ENCODE measurements around the gene RNF8.
A peak's percentile ranks its signal among the peaks of the same experiment; 100 is the strongest.
"Not testable (repeated sequence)": the region's sequence is repeated elsewhere in the genome, so short reads cannot be mapped to it uniquely, and the experiment has no call there.

RNF8 gene

DNA sequence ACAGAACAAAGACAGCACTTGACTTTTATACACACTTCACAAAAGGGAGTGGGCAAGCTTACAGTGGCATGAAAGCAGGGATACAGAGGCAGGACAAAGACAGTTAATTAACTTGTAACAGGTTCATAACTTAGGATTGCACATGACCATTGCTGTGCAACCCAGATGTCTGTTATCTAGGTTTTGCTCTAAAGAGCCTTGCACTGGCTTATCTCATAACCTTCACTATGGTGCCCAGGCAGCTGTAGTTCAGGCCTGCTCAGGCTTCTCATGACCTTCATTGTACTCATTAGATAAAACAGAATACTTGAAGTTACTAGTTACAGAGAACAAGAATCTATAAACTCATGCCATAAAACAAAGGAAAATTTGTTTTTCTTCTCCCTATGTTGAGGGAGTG is 47.9 kb downstream of the RNF8 start:
- FAIRE-seq: not testable (repeated sequence)

DNA sequence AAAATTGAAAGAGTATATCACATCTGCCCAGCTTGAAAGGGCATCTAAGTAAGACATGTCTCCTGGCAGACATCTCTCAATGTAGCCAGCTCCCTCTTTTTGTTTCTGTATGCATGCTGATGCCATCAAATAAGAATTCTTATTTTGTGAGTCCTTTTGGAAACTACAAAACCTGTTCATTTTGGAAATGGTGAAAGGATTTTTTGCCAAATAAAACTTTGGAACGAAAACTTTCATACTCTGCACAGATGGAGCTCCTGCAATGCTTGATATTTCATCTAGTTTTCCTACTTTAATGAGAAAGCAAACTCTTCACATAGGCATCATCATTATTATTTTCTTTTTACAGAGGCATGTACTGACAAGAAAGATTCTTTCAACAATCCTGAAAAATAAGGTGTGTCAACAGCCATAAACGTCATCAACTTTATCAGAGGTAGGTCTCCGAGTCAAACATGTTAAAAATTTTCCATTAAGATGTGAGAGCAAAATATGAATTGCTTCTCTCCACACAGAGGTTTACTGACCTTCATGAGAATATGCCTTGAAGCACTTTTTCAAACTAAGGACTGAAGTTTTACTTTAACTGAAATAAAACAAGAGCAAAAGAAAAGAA is 53.1 kb downstream of the RNF8 start:
- no peak for FAIRE-seq

DNA sequence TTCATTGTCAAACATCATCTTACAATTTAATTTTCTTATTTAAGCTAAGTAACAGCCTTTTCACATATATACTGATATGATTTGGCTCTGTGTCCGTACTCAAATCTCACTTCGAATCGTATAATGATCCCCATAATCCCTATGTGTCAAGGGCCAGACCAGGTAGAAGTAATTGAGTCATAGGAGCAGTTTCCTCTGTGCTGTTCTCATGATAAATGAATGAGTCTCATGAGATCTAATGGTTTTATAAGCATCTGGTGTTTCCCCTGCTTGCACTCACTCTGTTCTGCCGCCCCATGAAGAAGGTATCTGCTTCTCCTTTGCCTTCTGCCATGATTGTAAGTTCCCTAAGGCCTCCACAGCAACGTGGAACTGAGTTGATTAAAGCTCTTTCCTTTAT is 54.2 kb downstream of the RNF8 start:
- FAIRE-seq: no peak

DNA sequence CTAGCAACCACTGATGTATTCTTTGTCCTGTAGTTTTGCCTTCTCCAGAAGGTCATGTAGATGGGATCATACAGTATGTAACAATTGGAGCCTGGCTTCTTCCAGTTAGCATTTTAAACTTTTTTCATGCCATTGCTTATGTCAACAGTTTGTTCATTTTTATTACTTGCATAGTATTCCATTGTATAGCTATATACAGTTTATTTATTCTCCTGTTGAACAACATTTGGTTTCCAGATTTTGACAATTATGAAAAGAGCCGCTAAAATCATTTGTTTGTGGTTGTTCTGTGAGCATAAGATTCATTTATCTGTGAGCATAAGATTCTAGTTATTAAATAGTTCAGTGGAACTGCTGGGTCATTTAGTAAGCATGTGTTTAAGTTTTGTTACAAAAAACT is 55.7 kb downstream of the RNF8 start:
- FAIRE-seq: no peak

DNA sequence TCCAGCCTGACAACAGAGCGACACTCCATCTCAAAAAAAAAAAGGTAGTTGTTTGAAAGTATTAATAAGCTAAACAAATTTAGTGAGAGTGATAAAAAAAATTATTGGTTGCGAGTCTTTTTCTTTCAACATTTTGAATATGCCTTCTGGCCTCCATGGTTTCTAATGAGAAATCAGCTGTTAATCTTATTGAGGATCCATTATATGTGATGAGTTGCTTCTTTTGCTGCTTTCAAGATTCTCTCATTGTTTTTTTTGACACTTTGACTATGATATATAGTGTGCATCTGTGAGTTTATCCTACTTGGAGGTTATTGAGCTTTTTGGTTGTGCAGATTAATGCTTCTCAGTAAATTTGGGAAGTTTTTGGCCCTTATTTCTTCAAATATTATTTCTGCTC is 63.6 kb downstream of the RNF8 start:
- no peak for FAIRE-seq

DNA sequence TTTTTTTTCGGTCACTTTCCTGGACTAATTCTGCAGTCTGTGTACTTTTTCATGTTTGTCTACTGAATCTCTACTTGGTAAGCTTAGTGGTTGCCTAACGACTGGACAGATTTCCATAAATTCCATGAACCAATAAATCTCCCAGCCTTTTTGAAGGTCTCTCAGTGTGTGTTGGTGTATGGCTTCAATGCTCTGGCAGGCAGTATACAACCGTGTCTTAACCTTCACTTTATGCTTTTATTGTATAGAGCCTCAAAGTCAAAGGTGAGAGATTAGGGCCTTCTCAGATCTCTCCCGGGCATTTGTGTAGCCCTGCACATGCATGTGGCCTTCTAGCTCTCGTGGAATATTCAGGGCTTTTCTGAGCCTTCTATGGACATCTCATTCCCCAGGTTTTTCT is 64.9 kb downstream of the RNF8 start:
- FAIRE-seq: no peak

DNA sequence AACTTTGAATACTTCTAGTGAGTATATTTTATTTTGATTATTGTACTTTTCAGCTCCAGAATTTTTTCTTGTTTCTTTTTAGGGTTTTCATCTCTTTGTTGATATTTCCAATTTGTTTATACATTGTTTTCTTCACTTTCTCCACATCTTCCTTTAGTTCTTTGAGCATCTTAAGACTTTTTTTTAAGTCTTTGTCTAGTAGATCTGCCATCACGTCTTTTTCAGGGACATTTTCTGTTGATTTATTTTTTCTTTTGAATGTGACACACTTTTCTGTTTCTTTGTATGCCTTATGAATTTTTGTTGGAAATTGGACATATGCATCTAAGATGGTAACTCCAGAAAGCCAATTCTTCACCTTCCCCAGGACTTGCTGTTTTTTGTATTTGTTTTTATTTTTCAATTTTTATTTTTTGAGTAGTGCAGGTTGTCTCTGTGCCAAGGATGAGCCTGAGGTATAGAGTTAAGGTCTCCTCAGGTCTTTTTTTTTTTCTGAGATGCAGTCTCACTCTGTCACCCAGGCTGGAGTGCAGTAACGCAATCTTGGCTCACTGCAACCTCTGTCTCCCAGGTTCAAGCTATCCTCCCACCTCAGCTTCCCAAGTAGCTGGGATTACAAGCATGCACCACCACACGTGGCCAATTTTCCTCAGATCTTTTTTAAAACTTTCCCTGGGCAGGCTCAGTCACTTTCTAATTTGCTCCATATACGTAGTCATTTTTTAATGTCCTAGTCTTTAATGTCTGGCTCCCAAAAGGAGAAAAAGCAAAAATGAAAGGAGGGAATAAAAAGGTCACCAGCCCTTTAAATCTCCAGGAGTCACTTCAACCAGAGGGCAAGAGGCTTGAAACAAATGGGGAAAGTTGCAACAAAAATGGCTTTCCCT is 72.5 kb downstream of the RNF8 start:
- no peak for FAIRE-seq

DNA sequence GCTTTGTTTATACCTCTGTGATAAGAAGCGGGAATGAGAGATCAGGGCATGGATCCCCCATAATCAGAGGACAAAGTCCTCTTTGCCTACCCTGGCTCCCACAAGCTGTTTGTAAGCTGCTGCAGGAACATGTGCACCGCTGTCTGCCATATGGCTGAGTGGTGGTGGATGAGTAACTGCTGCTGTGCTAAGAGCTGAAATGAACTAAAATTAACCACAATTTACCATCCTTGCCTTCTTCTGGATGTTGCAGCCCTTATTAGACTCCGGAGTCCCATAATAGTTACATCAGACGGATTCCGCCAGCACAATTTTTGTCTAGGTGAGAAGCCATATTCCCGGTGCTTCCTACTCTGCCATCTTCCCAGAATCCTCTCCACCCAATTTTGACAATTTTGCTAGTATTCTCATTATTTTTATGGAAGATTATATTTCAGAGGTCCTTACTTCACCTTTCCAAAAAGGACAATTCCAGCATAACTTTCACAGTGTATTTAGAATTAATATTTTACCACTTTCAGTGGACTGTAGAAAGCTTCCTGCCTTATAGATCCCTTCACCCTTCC is 73.2 kb downstream of the RNF8 start:
- FAIRE-seq: no peak

DNA sequence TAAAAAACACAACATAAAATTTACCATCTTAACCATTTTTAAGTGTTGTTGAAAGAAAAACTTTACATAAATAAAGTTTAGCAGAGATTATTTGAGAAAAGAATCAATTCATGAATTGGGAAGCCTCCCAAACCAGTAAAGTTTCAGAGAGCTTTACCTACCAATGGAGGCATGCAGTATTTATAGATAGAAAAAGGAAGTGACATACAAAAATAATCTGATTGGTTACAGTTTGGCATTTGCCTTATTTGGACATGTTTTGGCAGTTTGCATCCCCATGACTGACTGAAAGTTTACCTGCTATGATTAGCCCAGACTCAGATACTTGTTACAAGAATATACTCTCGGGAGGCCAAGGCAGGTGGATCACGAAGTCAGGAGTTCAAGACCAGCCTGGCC is 75.6 kb downstream of the RNF8 start:
- FAIRE-seq: no peak

DNA sequence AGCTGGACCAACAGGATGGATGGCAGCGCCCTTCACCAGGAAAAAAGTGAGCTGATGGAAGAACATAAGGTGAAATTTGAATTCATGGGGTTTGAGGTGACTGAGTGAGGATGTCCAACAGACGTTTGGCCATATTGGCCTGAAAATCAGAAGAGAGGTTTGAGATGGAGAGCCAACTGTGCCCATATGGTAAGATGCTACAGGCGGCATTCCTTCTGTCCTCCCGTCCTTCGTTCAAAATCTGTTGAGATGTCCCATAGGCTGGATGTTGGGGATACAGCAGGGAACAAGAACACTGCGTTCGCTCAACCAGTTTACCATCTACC is 78.8 kb downstream of the RNF8 start:
- no peak for FAIRE-seq

DNA sequence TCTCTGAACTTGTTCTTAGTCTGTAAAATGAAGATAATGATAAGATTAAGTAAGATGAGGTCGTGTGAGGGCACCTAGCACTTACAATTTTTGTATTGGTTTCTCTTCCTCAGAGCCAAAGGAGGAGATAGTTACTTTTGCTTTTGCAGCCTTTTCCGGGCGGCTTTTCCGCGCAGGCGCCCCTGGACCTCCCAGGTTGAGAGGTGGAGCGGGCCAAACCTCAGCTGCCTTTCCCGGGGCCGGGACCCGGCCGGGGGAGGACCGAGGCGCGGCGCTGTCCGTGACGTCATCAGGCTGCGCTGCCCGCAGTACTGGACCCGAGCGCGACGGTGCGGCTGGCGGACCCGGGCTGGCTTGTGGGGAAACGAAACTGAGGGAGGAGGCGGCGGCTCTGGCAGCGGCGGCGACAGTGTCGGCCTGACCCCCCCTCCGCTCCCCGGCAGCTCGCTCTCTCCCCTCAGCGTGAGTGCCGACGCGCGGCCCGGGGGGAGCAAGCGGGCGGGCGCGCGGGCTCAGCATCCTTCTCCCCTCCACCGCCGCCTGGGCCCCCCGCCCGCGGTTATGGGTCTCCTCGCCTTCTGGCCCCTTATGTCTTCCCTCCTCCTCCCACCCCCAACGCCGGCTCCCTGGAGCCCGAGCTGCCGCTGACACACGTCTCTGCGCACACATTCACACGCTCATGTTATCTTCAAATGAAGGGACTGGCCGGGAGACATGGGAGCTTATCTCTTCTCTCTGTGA is 79.3 kb downstream of the RNF8 start, which contains the start of gene CMTR1:
TSS of gene CMTR1 (plus strand) at position 306 of the 741 bp plus-strand sequence. CDS start 2,409 bp downstream, outside the sequence.
- no peak for FAIRE-seq

DNA sequence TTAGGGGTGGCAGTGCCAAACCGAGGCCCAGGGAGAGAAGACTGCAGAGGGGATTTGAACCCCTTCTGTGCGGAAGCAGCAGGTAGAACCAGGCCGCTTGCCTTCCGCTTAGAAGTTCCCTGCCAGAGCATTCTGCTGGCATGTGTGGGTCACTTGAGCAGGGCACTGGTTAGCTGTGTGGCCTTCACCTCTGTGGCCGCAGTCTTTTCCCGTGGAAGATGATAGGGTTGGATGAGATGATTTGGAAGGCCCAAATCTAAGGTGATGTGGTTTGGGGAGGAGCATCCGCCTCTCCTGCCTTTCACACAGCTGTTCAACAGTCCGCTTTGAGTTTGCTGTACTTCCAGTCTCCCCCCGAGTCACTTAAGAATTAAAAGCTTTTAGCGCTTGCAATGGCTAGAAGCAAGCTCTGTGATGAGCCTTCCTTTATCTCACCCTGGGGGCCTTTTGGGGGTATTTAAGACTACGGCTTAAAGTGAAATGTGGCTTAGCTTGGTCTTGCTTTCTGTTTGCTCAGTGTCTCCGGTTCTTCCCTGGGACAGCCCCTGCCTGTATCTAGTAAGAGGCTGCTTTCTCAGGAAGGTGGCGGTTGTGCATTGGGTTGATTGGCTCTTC is 80.0 kb downstream of the RNF8 start:
- no peak for FAIRE-seq

DNA sequence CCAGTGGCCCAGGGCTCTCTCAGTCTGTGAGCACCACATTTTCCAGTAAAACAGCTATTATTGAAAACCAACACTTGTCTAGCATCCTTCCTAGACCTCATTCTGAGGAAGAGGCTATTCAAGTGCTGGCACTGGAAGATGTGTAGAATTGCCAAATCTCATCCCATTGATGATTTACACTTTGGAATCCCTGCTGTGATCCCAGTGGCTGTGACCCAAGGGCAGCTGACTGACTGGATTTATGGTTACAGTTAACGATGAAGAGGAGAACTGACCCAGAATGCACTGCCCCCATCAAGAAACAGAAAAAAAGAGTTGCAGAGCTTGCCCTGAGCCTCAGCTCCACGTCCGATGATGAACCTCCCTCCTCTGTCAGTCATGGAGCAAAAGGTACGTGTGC is 81.6 kb downstream of the RNF8 start:
- no peak for FAIRE-seq

DNA sequence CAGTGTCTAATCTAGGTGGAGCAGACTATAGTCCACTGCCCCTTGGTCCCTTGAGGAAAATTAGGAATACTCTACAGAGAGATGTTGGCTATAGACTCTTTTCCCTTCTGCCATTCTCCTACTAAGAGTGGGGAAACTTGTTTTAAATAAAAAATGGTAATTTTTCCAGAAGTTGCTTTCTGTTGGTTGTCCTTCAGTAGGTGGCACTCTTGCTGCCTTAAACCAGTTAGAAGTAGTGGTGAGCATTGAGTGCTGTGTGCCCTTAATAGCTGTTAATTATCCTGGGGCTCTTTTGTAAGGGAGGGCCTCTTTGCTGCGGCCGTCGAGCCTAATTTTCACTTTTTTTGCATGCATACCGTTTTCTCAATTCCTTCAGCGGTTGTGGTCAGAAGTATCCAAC is 82.0 kb downstream of the RNF8 start:
- no peak for FAIRE-seq

DNA sequence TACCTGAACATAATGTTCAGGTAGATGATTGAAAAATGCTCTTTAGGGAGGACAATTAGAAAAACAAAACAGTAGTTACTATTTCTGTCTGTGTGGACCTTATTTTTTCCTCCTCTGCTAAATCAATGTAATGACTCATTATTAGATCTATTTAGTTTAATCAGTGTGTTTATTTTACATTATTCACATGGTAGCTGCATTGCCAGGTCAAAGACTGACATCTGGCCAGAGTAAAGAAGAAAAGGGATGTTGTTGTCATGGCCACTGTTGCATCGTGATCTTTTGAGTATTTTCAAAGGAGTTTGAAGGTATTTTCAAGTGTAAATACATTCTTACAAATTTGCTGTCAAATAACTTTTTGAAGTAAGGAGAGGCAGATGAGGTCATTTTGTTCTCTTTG is 85.1 kb downstream of the RNF8 start:
- FAIRE-seq: peak; percentile 75

DNA sequence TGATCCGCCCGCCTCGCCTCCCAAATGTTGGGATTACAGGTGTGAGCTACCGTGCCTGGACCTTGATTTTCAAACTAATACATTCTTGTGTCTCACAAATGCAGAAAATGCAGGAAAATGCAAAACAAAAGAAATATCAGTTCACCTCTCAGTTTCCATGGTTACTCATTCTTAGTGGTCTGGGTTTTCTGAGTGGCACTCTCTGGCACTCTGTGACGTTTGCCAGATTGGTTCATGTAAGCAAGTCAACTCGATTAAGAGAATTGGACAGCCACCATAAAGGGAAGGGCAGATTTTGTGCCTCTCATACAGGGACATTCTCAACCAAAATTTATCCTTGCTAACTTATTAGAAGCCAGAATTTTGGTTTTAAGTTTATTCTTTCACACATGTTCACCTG is 87.9 kb downstream of the RNF8 start:
- no peak for FAIRE-seq

DNA sequence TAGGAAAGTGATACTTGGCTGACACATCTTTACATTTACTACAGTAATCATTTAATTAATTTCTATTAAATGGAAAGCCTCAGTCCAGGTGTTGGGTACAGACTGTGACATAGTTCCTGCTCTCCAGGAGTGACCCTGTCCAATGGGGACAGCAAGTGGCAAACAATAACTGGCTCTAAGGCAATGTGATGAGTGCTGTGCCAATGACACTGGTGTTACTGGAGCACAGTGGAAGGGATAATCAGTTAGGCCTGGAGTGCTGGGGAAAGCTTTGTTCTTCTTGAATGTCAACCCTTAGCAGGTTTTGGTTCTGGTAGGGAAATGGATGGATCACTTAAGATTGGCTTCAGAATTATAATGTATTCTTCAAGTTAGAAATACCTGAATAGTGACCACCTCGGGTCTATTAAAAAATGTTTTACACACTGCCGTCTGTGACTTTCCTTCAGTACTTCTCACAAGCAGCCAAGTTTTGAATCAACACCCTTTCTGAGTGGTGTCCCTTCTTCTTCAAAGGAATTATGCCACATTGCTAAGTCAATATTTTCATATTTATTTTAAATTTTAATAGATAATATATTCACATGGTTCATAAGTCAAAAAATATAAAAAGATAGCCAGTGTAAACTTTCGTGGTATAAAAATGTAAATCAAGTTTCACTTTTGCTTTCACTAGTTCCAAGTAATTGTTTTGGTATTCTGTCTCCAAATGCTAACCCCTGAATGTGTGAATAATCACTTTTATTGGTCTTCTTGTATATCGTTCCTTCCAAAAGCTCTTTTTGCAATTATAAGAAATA is 88.8 kb downstream of the RNF8 start:
- no peak for FAIRE-seq

DNA sequence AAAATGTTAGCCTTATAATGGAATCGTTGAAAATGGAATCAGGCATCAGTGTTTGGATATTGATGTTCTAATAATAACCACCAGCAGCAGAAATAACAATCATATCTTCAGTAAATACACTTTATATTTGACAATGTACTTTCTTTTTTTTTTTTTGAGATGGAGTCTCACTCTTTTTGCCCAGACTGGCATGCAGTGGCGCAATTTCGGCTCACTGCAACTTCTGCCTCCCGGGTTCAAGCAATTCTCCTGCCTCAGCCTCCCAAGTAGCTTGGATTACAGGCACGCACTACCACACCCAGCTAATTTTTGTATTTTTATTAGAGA is 89.4 kb downstream of the RNF8 start:
- not testable (repeated sequence) for FAIRE-seq
